ENCODE results near the gene LGI4. TPM values are rescaled to one million over a fixed set of nuclear protein-coding genes. Genes with fewer than 3 reads are reported as not detected.

LGI4 gene
- total RNA-seq, 1 experiment from 2014 or later = 0.43 TPM

DNA sequence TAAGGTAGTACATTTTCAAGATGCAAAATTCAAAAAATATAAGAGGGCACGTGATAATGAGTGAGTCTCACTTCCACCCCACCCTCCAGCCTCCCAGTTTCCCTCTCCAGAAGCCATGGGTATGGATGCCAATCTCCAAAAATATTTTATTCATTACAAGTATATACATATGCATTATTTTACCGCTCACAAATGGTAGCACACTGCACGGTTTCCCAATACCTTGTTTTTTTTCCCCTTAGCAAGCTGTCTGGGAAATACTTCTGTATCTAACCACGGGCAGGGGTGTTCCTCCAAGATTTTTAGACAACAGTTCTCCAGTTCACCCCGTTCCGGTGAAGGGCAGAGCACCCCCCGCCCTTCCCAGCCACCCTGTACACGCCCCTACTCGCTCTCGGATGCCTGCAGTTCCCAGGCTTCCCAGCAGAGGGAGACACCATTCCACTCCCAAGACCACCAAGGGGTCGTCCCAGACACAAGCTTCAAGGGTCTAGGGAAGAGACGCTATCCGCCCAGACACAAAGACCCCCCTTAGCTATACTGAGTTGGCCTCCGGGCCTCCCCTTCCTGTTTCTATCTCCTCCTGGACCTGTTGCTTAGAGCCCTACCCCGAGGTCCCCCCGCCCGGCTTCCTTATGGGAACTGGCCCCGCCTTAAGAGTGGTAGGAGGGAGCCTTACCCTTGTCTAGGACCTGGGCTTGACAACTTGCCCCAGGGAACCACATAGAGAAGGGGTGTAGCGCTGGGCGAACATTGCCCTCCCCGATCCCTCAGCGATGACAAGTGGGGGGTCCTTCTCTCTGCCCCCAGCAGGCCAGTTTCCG is 20.3 kb downstream of the LGI4 start:
- no TSS peak for BruUV-seq (replicated peaks)

GRCh38 chr19:35112995-35113688 is 21.7 kb downstream of the LGI4 start:
- no TSS peak for BruUV-seq (replicated peaks)
- Mint-ChIP-seq H3K36me3 (ENCODE audit: insufficient read depth, unreplicated experiment) (no peaks in the 10 kb centered on the region), H3K27ac (ENCODE audit: unreplicated experiment) (no peak overlapping the region), H3K4me1 (ENCODE audit: low read depth, unreplicated experiment) (peaks cover 25% of the 10 kb centered on the region), H3K4me3 (ENCODE audit: unreplicated experiment) (no peak overlapping the region), H3K9me3 (ENCODE audit: unreplicated experiment) (no peaks in the 10 kb centered on the region), H3K27me3 (ENCODE audit: insufficient read depth, unreplicated experiment) (no peaks in the 10 kb centered on the region)
- no peaks in the 10 kb centered on the region for H3K9me3 ChIP-seq
- no peaks in the 10 kb centered on the region for H3K27me3 ChIP-seq (replicated peaks; ENCODE audit: control insufficient read depth, insufficient read depth, low read length)
- CTCF ChIA-PET = no interaction called here
- no peak for DNase-seq
- TF ChIP-seq, protein P1, sequence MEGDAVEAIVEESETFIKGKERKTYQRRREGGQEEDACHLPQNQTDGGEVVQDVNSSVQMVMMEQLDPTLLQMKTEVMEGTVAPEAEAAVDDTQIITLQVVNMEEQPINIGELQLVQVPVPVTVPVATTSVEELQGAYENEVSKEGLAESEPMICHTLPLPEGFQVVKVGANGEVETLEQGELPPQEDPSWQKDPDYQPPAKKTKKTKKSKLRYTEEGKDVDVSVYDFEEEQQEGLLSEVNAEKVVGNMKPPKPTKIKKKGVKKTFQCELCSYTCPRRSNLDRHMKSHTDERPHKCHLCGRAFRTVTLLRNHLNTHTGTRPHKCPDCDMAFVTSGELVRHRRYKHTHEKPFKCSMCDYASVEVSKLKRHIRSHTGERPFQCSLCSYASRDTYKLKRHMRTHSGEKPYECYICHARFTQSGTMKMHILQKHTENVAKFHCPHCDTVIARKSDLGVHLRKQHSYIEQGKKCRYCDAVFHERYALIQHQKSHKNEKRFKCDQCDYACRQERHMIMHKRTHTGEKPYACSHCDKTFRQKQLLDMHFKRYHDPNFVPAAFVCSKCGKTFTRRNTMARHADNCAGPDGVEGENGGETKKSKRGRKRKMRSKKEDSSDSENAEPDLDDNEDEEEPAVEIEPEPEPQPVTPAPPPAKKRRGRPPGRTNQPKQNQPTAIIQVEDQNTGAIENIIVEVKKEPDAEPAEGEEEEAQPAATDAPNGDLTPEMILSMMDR (IDR thresholded peaks at IDR 0.05; ENCODE audit: insufficient read depth in 1 of 2, low read depth in 1 of 2, low read length in 1 of 2, severe bottlenecking in 1 of 2, unreplicated experiment in 1 of 2) = no peak
- peaks cover 31% of the 10 kb centered on the region for H3K4me1 ChIP-seq
- POLR2A ChIA-PET = no interaction called here
- peaks cover 2% of the 10 kb centered on the region; the same call in 1 of the 2 replicates for H3K36me3 ChIP-seq (ENCODE audit: control insufficient read depth, insufficient read depth, low read length)
- intact Hi-C loops (cut with micrococcal nuclease; ENCODE audit: unreplicated experiment) = no loop called here
- H3K4me3 ChIP-seq (ENCODE audit: low read depth, low read length) = no peak overlapping the region

More for the DNA sequence above, 20.3 kb downstream of the LGI4 start:
- Mint-ChIP-seq H3K4me3 (ENCODE audit: unreplicated experiment) (peak overlapping the region; percentile 58), H3K27ac (ENCODE audit: unreplicated experiment) (no peak overlapping the region), H3K4me1 (ENCODE audit: low read depth, unreplicated experiment) (peaks cover 25% of the 10 kb centered on the region), H3K9me3 (ENCODE audit: unreplicated experiment) (no peaks in the 10 kb centered on the region), H3K36me3 (ENCODE audit: insufficient read depth, unreplicated experiment) (no peaks in the 10 kb centered on the region), H3K27me3 (ENCODE audit: insufficient read depth, unreplicated experiment) (no peaks in the 10 kb centered on the region)
- DNase-seq = peak; percentile 70 to 78
- ChIA-PET POLR2A (no interaction called here), CTCF (interaction anchor here (0.6 to 2.1 kb wide), 4 partner anchors 20 to 31 kb away, joined by 3 to 6 read pairs (median 4); partner anchors contain the start of gene LGI4)
- Histone ChIP-seq H3K27me3 (replicated peaks; ENCODE audit: control insufficient read depth, insufficient read depth, low read length) (no peaks in the 10 kb centered on the region), H3K4me3 (ENCODE audit: low read depth, low read length) (peak overlapping the region; percentile 45), H3K36me3 (ENCODE audit: control insufficient read depth, insufficient read depth, low read length) (peaks cover 2% of the 10 kb centered on the region; the same call in 1 of the 2 replicates), H3K4me1 (peaks cover 31% of the 10 kb centered on the region), H3K9me3 (no peaks in the 10 kb centered on the region)
- intact Hi-C loops (cut with micrococcal nuclease; ENCODE audit: unreplicated experiment) = loop anchor here (1.0 kb wide), 1 partner anchor 21 kb away; the partner anchor contains the start of gene LGI4
- TF ChIP-seq, protein P1 (IDR thresholded peaks at IDR 0.05; ENCODE audit: insufficient read depth in 1 of 2, low read depth in 1 of 2, low read length in 1 of 2, severe bottlenecking in 1 of 2, unreplicated experiment in 1 of 2) = peak; percentile 96 to 97

DNA sequence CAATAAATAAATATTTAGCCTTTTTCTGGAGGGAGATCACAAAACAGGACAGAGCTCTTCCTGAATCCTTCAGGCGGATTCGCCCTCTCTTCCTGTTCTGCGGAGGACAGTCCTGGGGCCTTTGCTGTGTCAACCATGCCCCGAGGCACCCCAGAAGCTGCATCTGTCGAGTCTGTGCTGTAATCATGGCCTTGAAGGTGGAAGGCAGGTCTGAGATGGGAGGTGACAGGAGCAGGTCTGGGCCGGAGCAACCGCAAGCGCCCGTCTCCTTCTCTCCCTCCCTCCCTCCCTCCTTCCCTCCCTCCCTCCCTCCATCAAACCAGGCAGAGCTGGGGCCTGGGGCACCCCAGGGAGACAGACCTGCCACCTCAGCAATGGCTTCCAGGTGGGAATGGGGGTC is 23.9 kb downstream of the LGI4 start:
- Histone ChIP-seq H3K4me3 (ENCODE audit: low read depth, low read length) (no peak overlapping the region), H3K36me3 (ENCODE audit: control insufficient read depth, insufficient read depth, low read length) (peaks cover 1% of the 10 kb centered on the region; the same call in 1 of the 2 replicates), H3K27me3 (replicated peaks; ENCODE audit: control insufficient read depth, insufficient read depth, low read length) (no peaks in the 10 kb centered on the region), H3K9me3 (peaks cover 7% of the 10 kb centered on the region; the same call in 1 of the 2 replicates), H3K4me1 (peaks cover 18% of the 10 kb centered on the region)
- TF ChIP-seq, protein P1 (IDR thresholded peaks at IDR 0.05; ENCODE audit: insufficient read depth in 1 of 2, low read depth in 1 of 2, low read length in 1 of 2, severe bottlenecking in 1 of 2, unreplicated experiment in 1 of 2) = no peak
- intact Hi-C loops (cut with micrococcal nuclease; ENCODE audit: unreplicated experiment) = no loop called here
- ChIA-PET POLR2A (no interaction called here), CTCF (interaction anchor here (0.8 kb wide), 1 partner anchor 11 kb away, joined by 3 read pairs; no protein-coding TSS in a partner anchor)
- Mint-ChIP-seq H3K27me3 (ENCODE audit: insufficient read depth, unreplicated experiment) (no peaks in the 10 kb centered on the region), H3K36me3 (ENCODE audit: insufficient read depth, unreplicated experiment) (no peaks in the 10 kb centered on the region), H3K9me3 (ENCODE audit: unreplicated experiment) (no peaks in the 10 kb centered on the region), H3K4me1 (ENCODE audit: low read depth, unreplicated experiment) (peaks cover 6% of the 10 kb centered on the region), H3K4me3 (ENCODE audit: unreplicated experiment) (no peak overlapping the region), H3K27ac (ENCODE audit: unreplicated experiment) (no peak overlapping the region)
- no peak for DNase-seq
- no TSS peak for BruUV-seq (replicated peaks)

All from Caco-2 (cell line).